K562 (cell line): ENCODE measurements around the gene DIP2B. TPM values are rescaled to one million over a fixed set of nuclear protein-coding genes. Genes with fewer than 3 reads are reported as not detected.

Experiments used
- ATAC-seq: fragments of 200-7000 bp; cut with Tn5 transposase; 3 replicates; pipeline ENCODE4 v1.9.1; 2020; ENCODE audit warnings: moderate library complexity
- BruUV-seq: library from RNA; stranded (reverse); fragments of 400-500 nt; replicated peaks from 2 replicates; lab custom pipeline; 2021; lab: Mats Ljungman, UMichigan
- CTCF ChIA-PET: fragments of 300-600 bp; formaldehyde crosslinking; extraction: SDS; loops from one replicate; lab custom pipeline; 2021; ENCODE audit warnings: low intra/inter-chr PET ratio; lab: Yijun Ruan, JAX
- POLR2A ChIA-PET: fragments of 300-600, 350-650 bp; sonication (Branson Sonifier 250); formaldehyde crosslinking; extraction: SDS; loops from one replicate; lab custom pipeline; 2021; ENCODE audit warnings: antibody characterized with exemption, inconsistent platforms; lab: Yijun Ruan, JAX
- DNase-seq, 4 experiments: peaks; one replicate each; pipeline versions ENCODE4 v3.0.0 to v3.0.0-alpha.2; 2011 to 2018; ENCODE audit warnings: low spot score in 3 of 4, mixed read lengths in 3 of 4; ENCODE audit errors: extremely low read depth in 1 of 4
- FAIRE-seq: peaks from 2 replicates; lab custom pipeline; 2011; peaks lifted over from hg19 to GRCh38; lab: Jason Lieb, UNC
- H2AFZ ChIP-seq: 2 replicates; pipeline ENCODE4 v1.6.0; 2011; ENCODE audit warnings: low read depth, low read length, control low read depth, inconsistent platforms
- H3K27ac ChIP-seq: fragments of 200-600 bp; 3 replicates; pipeline ENCODE4 v1.8.0; 2011; ENCODE audit warnings: low read depth, mild to moderate bottlenecking, control low read depth, inconsistent platforms, low read length, moderate library complexity, mixed read lengths; ENCODE audit errors: extremely low read depth
- H3K27me3 ChIP-seq, 2 experiments: fragments of 300-600 bp in 1 of 2; 2 replicates in 1 of 2; 3 replicates in 1 of 2; pipeline versions ENCODE4 v1.6.0 to v1.8.0; 2011; ENCODE audit warnings: inconsistent platforms in 2 of 2, low read length in 2 of 2, mild to moderate bottlenecking in 1 of 2, mixed read lengths in 1 of 2, moderate library complexity in 1 of 2; ENCODE audit not compliant: control insufficient read depth in 2 of 2, insufficient read depth in 2 of 2
- H3K36me3 ChIP-seq: fragments of 300-600 bp; 3 replicates; pipeline ENCODE4 v1.8.0; 2011; ENCODE audit warnings: mild to moderate bottlenecking, low read length, inconsistent platforms; ENCODE audit not compliant: control insufficient read depth, insufficient read depth
- H3K4me1 ChIP-seq, 2 experiments: fragments of 200-600 bp in 1 of 2; replicated peaks in 1 of 2; 2 replicates in 1 of 2; 3 replicates in 1 of 2; pipeline versions ENCODE4 v1.5.1 to v1.8.0; 2011; ENCODE audit warnings: inconsistent platforms in 2 of 2, low read length in 2 of 2, mild to moderate bottlenecking in 1 of 2, mixed read lengths in 1 of 2, moderate library complexity in 1 of 2; ENCODE audit not compliant: control insufficient read depth in 2 of 2, insufficient read depth in 2 of 2
- H3K4me2 ChIP-seq: 2 replicates; pipeline ENCODE4 v1.6.1; 2011; ENCODE audit warnings: low read length, control low read depth, inconsistent platforms, mixed read lengths; ENCODE audit not compliant: insufficient read depth
- H3K4me3 ChIP-seq: fragments of 200-600 bp; sonication (generic), shearing (Covaris generic); 2 replicates; pipeline ENCODE4 v1.5.1; 2016; ENCODE audit warnings: control low read depth, inconsistent platforms
- H3K79me2 ChIP-seq: fragments of 200-600 bp; 3 replicates; pipeline ENCODE4 v1.8.0; 2011; ENCODE audit warnings: low read length, inconsistent platforms; ENCODE audit not compliant: control insufficient read depth, insufficient read depth
- H3K9ac ChIP-seq, 2 experiments: 2 replicates each; pipeline versions ENCODE4 v1.6.0 to v1.6.1; 2011; ENCODE audit warnings: low read depth in 2 of 2, low read length in 2 of 2, control low read depth in 1 of 2, inconsistent platforms in 1 of 2, mild to moderate bottlenecking in 1 of 2, mixed read lengths in 1 of 2; ENCODE audit not compliant: insufficient read depth in 1 of 2
- H3K9me1 ChIP-seq: one replicate; pipeline ENCODE4 v1.6.0; 2011; ENCODE audit warnings: inconsistent platforms, mild to moderate bottlenecking, low read length, moderate library complexity; ENCODE audit not compliant: control insufficient read depth, insufficient read depth
- H3K9me3 ChIP-seq: replicated peaks from 2 replicates; pipeline ENCODE4 v1.5.1; 2011; ENCODE audit warnings: low read depth, low read length, inconsistent platforms; ENCODE audit not compliant: control insufficient read depth, insufficient read depth
- H4K20me1 ChIP-seq: replicated peaks from 2 replicates; pipeline ENCODE4 v1.6.1; 2011; ENCODE audit warnings: low read length, inconsistent platforms, mixed read lengths; ENCODE audit not compliant: control insufficient read depth, insufficient read depth
- ASH1L ChIP-seq: fragments of 450-650 bp; IDR thresholded peaks from 2 replicates; pipeline ENCODE4 v1.6.1; 2018; ENCODE audit warnings: borderline replicate concordance, mild to moderate bottlenecking, low read depth; ENCODE audit not compliant: partially characterized antibody
- COPS2 ChIP-seq: fragments of 450-650 bp; conservative IDR thresholded peaks from 2 replicates; pipeline ENCODE4 v1.6.1; 2016; ENCODE audit warnings: mild to moderate bottlenecking, moderate library complexity
- HDAC2 ChIP-seq: fragments of 450-650 bp; IDR thresholded peaks from 2 replicates; pipeline ENCODE4 v1.6.1; 2016; ENCODE audit warnings: mild to moderate bottlenecking
- ILK ChIP-seq: fragments of 450-650 bp; IDR thresholded peaks from 2 replicates; pipeline ENCODE4 v1.6.1; 2016; ENCODE audit warnings: missing genetic modification characterization, low read depth, mild to moderate bottlenecking, missing compliant biosample characterization, moderate library complexity, borderline replicate concordance
- SMARCB1 ChIP-seq: IDR thresholded peaks from 2 replicates; pipeline ENCODE4 v1.6.1; 2011; ENCODE audit warnings: improper control_type of control experiment, low read depth; ENCODE audit not compliant: insufficient read length
- SRF ChIP-seq, 2 experiments: fragments of 250-450, 450-650 bp in 1 of 2; sonication (Bioruptor Pico) in 1 of 2; sonication (generic) in 1 of 2; formaldehyde crosslinking; IDR thresholded peaks; 2 replicates each; pipeline versions ENCODE4 v1.5.0 to v1.5.1; 2020 to 2022; ENCODE audit warnings: mild to moderate bottlenecking in 1 of 2, missing genetic modification reagents in 1 of 2
- TEAD1 ChIP-seq, 2 experiments: fragments of 450-650 bp in 1 of 2; sonication (generic) in 1 of 2; formaldehyde crosslinking; IDR thresholded peaks; 2 replicates each; pipeline versions ENCODE4 v1.4.0 to v1.8.0; 2020 to 2022; ENCODE audit warnings: mild to moderate bottlenecking in 2 of 2, missing genetic modification reagents in 1 of 2
- WGBS: fragments of 100-300 bp; shearing (Covaris generic); methylation state at CpG from one replicate; pipeline ENCODE4 v1.1.6; 2016; ENCODE audit warnings: low coverage, mixed read lengths; ENCODE audit not compliant: insufficient coverage; ENCODE audit errors: missing lambda C conversion rate; 5-methylcytosine and 5-hydroxymethylcytosine counted together
- in situ Hi-C: fragments of 300-500 bp; cut with MboI; formaldehyde crosslinking; loops from 4 replicates; pipeline ENCODE4 v1.15.0; 2018; ENCODE audit warnings: inconsistent platforms, mixed read lengths
- intact Hi-C: fragments of 100-400 bp; cut with micrococcal nuclease; formaldehyde crosslinking; loops from 2 replicates; pipeline ENCODE4 v1.14.2; 2022
- polyA plus RNA-seq, 8 experiments: library from polyadenylated mRNA; depleted of rRNA in 4 of 8; stranded (reverse) in 5 of 8; unstranded in 3 of 8; fragments of >200 nt; fragmentation: Nextera tagmentation in 2 of 8; fragmentation: Illumina TruSeq in 1 of 8; extraction: Ambion mirVana in 2 of 8; extraction: Trizol in 1 of 8; gene quantifications; 2 replicates each; pipeline versions ENCODE4 v1.2.1 to v1.2.3, GENCODE V29; 2011 to 2014; ENCODE audit warnings: inconsistent platforms in 1 of 8, missing spikeins in 1 of 8
- total RNA-seq, 7 experiments: library from RNA; depleted of rRNA in 6 of 7; stranded (reverse); fragments of >200 nt in 6 of 7; fragmentation: Illumina TruSeq in 2 of 7; extraction: Trizol in 2 of 7; gene quantifications; 2 replicates each; pipeline versions ENCODE4 v1.2.1 to v1.2.3, GENCODE V29; 2011 to 2021; ENCODE audit warnings: low replicate concordance in 1 of 7
- TF ChIP-seq, protein P1 (sequence below): fragments of 450-650 bp; formaldehyde crosslinking; conservative IDR thresholded peaks from 2 replicates; pipeline ENCODE4 v1.4.0; 2022; ENCODE audit warnings: mild to moderate bottlenecking, missing genetic modification characterization
- TF ChIP-seq, protein P2 (sequence below): sonication (generic); formaldehyde crosslinking; IDR thresholded peaks from 2 replicates; pipeline ENCODE4 v1.8.0; 2023; ENCODE audit warnings: mild to moderate bottlenecking, missing genetic modification reagents
- TF ChIP-seq, protein P3 (sequence below): fragments of 250-450 bp; sonication (Bioruptor Pico); IDR thresholded peaks from 2 replicates; pipeline ENCODE4 v1.5.0; 2021; ENCODE audit warnings: mild to moderate bottlenecking, borderline replicate concordance

DIP2B gene
- total and polyA plus RNA-seq, 9 of the 15 experiments (the other 6 are each of a cell fraction or from before 2014, with no cell fraction given) = 4.6 to 26.1 (median 18.8) TPM

DNA sequence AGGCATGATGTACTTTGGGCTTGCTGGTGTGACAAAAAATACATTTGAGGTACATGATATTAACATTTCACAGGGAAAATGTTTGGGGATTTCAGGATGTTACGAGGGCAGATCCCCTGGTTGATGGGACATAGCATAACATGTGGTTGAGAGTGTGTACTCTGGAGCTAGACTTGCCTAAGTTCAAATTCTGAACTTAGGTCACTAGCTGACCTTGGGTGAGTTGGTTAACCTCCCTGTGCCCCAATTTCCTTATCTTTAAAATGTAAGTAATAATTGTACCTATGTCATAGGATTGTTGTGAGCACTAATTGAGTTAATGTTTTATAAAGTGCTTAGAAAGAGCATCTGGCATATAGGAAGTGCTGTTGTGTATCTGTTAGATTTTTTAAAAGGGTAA is 194.4 kb downstream of the DIP2B start:
- Histone ChIP-seq H4K20me1 (no peaks in the 10 kb centered on the region), H2AFZ (no peak overlapping the region), H3K4me3 (no peak overlapping the region), H3K27me3 (no peaks in the 10 kb centered on the region), H3K9ac (no peak overlapping the region), H3K36me3 (peaks cover 62% of the 10 kb centered on the region)
- FAIRE-seq = peak; percentile 6
- in situ Hi-C loops = no loop called here
- CTCF ChIA-PET = no interaction called here
- no peak for ATAC-seq
- no peak for TF ChIP-seq SMARCB1
- TF ChIP-seq ILK (tag) = no peak
- TF ChIP-seq, all 486 proteins: peak for 0
- WGBS = 93% methylated on average over 1 of the region's 1 CpG
- DNase-seq = no peak
- Histone ChIP-seq H3K4me2 (no peak overlapping the region), H3K9me1 (no peaks in the 10 kb centered on the region), H3K27ac (no peak overlapping the region), H3K4me1 (no peaks in the 10 kb centered on the region), H3K79me2 (no peaks in the 10 kb centered on the region), H3K9me3 (no peaks in the 10 kb centered on the region)
- intact Hi-C loops = no loop called here
- BruUV-seq = no TSS peak
- POLR2A ChIA-PET = interaction anchor here (0.8 to 1.5 kb wide), 3 partner anchors 16 to 66 kb away, joined by 3 to 6 read pairs (median 4); no protein-coding TSS in a partner anchor

DNA sequence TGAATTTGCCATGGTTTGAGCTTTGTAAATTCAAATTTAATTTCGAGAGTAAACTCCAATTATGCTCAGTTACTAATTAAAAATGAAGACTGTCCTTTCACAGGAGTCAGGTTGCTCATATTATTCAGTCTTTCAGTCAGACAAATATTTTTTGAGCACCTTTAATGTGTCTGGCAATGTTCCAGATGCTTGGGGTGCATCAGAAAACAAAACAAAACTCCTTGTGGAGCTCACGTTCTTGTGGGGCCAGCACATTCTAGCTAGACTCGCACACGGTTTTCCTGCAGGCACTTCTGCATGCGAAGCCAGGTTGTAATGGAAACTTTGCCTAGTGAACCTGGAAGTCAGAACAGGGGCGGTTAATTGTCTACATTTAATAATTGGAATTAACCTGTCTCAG is 195.2 kb downstream of the DIP2B start:
- Histone ChIP-seq H3K9ac (no peak overlapping the region), H3K79me2 (no peaks in the 10 kb centered on the region), H3K36me3 (peaks cover 70% of the 10 kb centered on the region), H4K20me1 (no peaks in the 10 kb centered on the region), H3K9me3 (no peaks in the 10 kb centered on the region), H3K27ac (no peak overlapping the region), H3K4me1 (no peaks in the 10 kb centered on the region), H2AFZ (no peak overlapping the region), H3K4me2 (no peak overlapping the region), H3K27me3 (no peaks in the 10 kb centered on the region), H3K4me3 (no peak overlapping the region), H3K9me1 (no peaks in the 10 kb centered on the region)
- WGBS = 86% methylated on average over 6 of the region's 6 CpGs
- FAIRE-seq = no peak
- CTCF ChIA-PET = no interaction called here
- no peak for ATAC-seq
- intact Hi-C loops = no loop called here
- in situ Hi-C loops = no loop called here
- DNase-seq = no peak
- POLR2A ChIA-PET = interaction anchor here (0.8 to 1.5 kb wide), 3 partner anchors 15 to 65 kb away, joined by 3 to 6 read pairs (median 4); no protein-coding TSS in a partner anchor
- no TSS peak for BruUV-seq
- TF ChIP-seq SRF (CRISPR knock-in tag; IDR thresholded peaks at IDR 0.05) = no peak
- no peak for TF ChIP-seq COPS2
- TF ChIP-seq, protein P1, sequence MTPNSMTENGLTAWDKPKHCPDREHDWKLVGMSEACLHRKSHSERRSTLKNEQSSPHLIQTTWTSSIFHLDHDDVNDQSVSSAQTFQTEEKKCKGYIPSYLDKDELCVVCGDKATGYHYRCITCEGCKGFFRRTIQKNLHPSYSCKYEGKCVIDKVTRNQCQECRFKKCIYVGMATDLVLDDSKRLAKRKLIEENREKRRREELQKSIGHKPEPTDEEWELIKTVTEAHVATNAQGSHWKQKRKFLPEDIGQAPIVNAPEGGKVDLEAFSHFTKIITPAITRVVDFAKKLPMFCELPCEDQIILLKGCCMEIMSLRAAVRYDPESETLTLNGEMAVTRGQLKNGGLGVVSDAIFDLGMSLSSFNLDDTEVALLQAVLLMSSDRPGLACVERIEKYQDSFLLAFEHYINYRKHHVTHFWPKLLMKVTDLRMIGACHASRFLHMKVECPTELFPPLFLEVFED (CRISPR knock-in tag) = no peak
- TF ChIP-seq ASH1L = no peak
- TF ChIP-seq TEAD1 (CRISPR knock-in tag; IDR thresholded peaks at IDR 0.05) = no peak
- no peak for TF ChIP-seq HDAC2
- TF ChIP-seq, protein P2, sequence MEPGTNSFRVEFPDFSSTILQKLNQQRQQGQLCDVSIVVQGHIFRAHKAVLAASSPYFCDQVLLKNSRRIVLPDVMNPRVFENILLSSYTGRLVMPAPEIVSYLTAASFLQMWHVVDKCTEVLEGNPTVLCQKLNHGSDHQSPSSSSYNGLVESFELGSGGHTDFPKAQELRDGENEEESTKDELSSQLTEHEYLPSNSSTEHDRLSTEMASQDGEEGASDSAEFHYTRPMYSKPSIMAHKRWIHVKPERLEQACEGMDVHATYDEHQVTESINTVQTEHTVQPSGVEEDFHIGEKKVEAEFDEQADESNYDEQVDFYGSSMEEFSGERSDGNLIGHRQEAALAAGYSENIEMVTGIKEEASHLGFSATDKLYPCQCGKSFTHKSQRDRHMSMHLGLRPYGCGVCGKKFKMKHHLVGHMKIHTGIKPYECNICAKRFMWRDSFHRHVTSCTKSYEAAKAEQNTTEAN (CRISPR knock-in tag) = no peak
- TF ChIP-seq, protein P3, sequence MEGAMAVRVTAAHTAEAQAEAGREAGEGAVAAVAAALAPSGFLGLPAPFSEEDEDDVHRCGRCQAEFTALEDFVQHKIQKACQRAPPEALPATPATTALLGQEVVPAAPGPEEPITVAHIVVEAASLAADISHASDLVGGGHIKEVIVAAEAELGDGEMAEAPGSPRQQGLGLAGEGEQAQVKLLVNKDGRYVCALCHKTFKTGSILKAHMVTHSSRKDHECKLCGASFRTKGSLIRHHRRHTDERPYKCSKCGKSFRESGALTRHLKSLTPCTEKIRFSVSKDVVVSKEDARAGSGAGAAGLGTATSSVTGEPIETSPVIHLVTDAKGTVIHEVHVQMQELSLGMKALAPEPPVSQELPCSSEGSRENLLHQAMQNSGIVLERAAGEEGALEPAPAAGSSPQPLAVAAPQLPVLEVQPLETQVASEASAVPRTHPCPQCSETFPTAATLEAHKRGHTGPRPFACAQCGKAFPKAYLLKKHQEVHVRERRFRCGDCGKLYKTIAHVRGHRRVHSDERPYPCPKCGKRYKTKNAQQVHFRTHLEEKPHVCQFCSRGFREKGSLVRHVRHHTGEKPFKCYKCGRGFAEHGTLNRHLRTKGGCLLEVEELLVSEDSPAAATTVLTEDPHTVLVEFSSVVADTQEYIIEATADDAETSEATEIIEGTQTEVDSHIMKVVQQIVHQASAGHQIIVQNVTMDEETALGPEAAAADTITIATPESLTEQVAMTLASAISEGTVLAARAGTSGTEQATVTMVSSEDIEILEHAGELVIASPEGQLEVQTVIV (CRISPR knock-in tag) = no peak
